ENCODE data around the gene SPOCK2.
"Not testable (repeated sequence)": the region's sequence is repeated elsewhere in the genome, so short reads cannot be mapped to it uniquely, and the experiment has no call there.

SPOCK2 gene

GRCh38 chr10:72108004-72108370 is 19.6 kb upstream of the SPOCK2 start:
- not testable (repeated sequence) for DNase-seq

- DNase-seq, result no peak
Measured at GRCh38 chr10:72107325-72108003, 19.1 kb upstream of the SPOCK2 start.

- DNase-seq, result no peak
Measured at GRCh38 chr10:72106896-72107295, 18.5 kb upstream of the SPOCK2 start.

- no peak for DNase-seq
Measured at GRCh38 chr10:72106154-72106849, 18.0 kb upstream of the SPOCK2 start.

- no peak for DNase-seq
Measured at GRCh38 chr10:72105710-72106109, 17.4 kb upstream of the SPOCK2 start.

GRCh38 chr10:72105098-72105475 is 16.7 kb upstream of the SPOCK2 start:
- no peak for DNase-seq

- DNase-seq, result no peak
Measured at GRCh38 chr10:72104472-72105097, 16.2 kb upstream of the SPOCK2 start.

- DNase-seq, result no peak
Measured at GRCh38 chr10:72099600-72099921, 11.2 kb upstream of the SPOCK2 start.

GRCh38 chr10:72098836-72099599 is 10.7 kb upstream of the SPOCK2 start:
- no peak for DNase-seq

GRCh38 chr10:72098301-72098835 is 10.0 kb upstream of the SPOCK2 start:
- DNase-seq, result no peak

GRCh38 chr10:72097448-72098300 is 9.3 kb upstream of the SPOCK2 start:
- DNase-seq, result peak; percentile 81

- peak; percentile 22 for DNase-seq
Measured at GRCh38 chr10:72096115-72097000, 8.0 kb upstream of the SPOCK2 start.

- no peak for DNase-seq
Measured at GRCh38 chr10:72095195-72095594, 6.8 kb upstream of the SPOCK2 start.

GRCh38 chr10:72094574-72094973 is 6.2 kb upstream of the SPOCK2 start:
- DNase-seq, result no peak

- DNase-seq, result no peak
Measured at GRCh38 chr10:72093450-72093849, 5.1 kb upstream of the SPOCK2 start.

GRCh38 chr10:72092987-72093386 is 4.6 kb upstream of the SPOCK2 start:
- DNase-seq, result no peak

GRCh38 chr10:72092171-72092924 is 4.0 kb upstream of the SPOCK2 start:
- no peak for DNase-seq

- DNase-seq, result no peak
Measured at GRCh38 chr10:72090326-72090725, 2.0 kb upstream of the SPOCK2 start.

GRCh38 chr10:72089618-72090017 is 1.3 kb upstream of the SPOCK2 start:
- DNase-seq, result no peak

GRCh38 chr10:72088889-72089575 is 681 bp upstream of the SPOCK2 start:
- DNase-seq, result peak; percentile 15

All from fibroblast of skin of abdomen (primary cell).